GM21390 (cell line): ENCODE data around the gene GPR107.

Source experiments
- ATAC-seq: cut with Tn5 transposase; IDR thresholded peaks from one replicate; pipeline ENCODE4 v1.9.1; 2021; ENCODE audit not compliant: unreplicated experiment

GPR107 gene

GRCh38 chr9:130179331-130179907 is 125.7 kb downstream of the GPR107 start:
- no peak for ATAC-seq

GRCh38 chr9:130180516-130180915 is 126.8 kb downstream of the GPR107 start:
- ATAC-seq: no peak

GRCh38 chr9:130181678-130182380 is 128.1 kb downstream of the GPR107 start:
- no peak for ATAC-seq

GRCh38 chr9:130182381-130182909 is 128.7 kb downstream of the GPR107 start:
- no peak for ATAC-seq

- no peak for ATAC-seq
These were observed 129.5 kb downstream of the GPR107 start for GRCh38 chr9:130183133-130183762.

GRCh38 chr9:130185017-130185416 is 131.3 kb downstream of the GPR107 start:
- no peak for ATAC-seq

GRCh38 chr9:130185490-130186031 is 131.9 kb downstream of the GPR107 start:
- ATAC-seq: no peak

- ATAC-seq: no peak
These were observed 132.3 kb downstream of the GPR107 start for GRCh38 chr9:130186051-130186450.

GRCh38 chr9:130186839-130187522 is 133.3 kb downstream of the GPR107 start:
- ATAC-seq: no peak

GRCh38 chr9:130187523-130187846 is 133.8 kb downstream of the GPR107 start:
- no peak for ATAC-seq

GRCh38 chr9:130188860-130189481 is 135.3 kb downstream of the GPR107 start:
- no peak for ATAC-seq
